Right lobe of liver (tissue), 6 donors: ENCODE results near the gene MSH3. TPM values are rescaled to one million over a fixed set of nuclear protein-coding genes. Genes with fewer than 3 reads are reported as not detected.

ENCODE experiments used
- ATAC-seq, 4 donors: fragments of 200-7000 bp; cut with Tn5 transposase; one replicate each; pipeline ENCODE4 v1.9.1; 2020; ENCODE audit warnings: mild to moderate bottlenecking in 4 of 4, moderate library complexity in 4 of 4
- DNase-seq, 3 donors: peaks; one replicate each; pipeline ENCODE4 v3.0.0-alpha.2; 2020
- H3K27ac ChIP-seq, 3 donors: fragments of 200-600 bp; one replicate each; pipeline ENCODE4 v1.8.0; 2022
- H3K27me3 ChIP-seq, 2 donors: fragments of 200-600 bp; one replicate each; pipeline ENCODE4 v1.8.0; 2022
- H3K36me3 ChIP-seq, 4 donors: fragments of 200-600 bp; sonication (generic) in 1 of 4; one replicate each; pipeline versions ENCODE4 v1.5.1 to v1.8.0; 2017 to 2022; ENCODE audit warnings: control low read depth in 1 of 4
- H3K4me1 ChIP-seq, 4 donors: fragments of 200-600 bp; sonication (generic) in 1 of 4; one replicate each; pipeline versions ENCODE4 v1.5.1 to v1.8.0; 2017 to 2022; ENCODE audit warnings: control low read depth in 1 of 4
- H3K4me3 ChIP-seq, 3 donors: fragments of 200-600 bp; one replicate each; pipeline ENCODE4 v1.8.0; 2022
- H3K9me3 ChIP-seq, 4 donors: fragments of 200-600 bp; sonication (generic) in 1 of 4; one replicate each; pipeline versions ENCODE4 v1.5.1 to v1.8.0; 2017 to 2022; ENCODE audit warnings: control low read depth in 1 of 4
- CTCF ChIP-seq, 4 donors: fragments of 200-600 bp in 3 of 4; fragments of 450-650 bp in 1 of 4; IDR thresholded peaks; one replicate each; pipeline versions ENCODE4 v1.5.1 to v1.8.0; 2016 to 2022; ENCODE audit warnings: antibody characterized with exemption in 4 of 4, mild to moderate bottlenecking in 2 of 4
- POLR2A ChIP-seq: fragments of 450-650 bp; IDR thresholded peaks from one replicate; pipeline ENCODE4 v1.6.1; 2017; ENCODE audit warnings: antibody characterized with exemption, mild to moderate bottlenecking
- whole genome bisulfite sequencing: methylation state at CpG from one replicate; pipeline ENCODE4 v1.1.6; 2018; ENCODE audit warnings: low coverage, low lambda C conversion rate; ENCODE audit not compliant: insufficient coverage; ENCODE audit errors: missing lambda C conversion rate; 5-methylcytosine and 5-hydroxymethylcytosine counted together
- intact Hi-C, 2 donors: fragments of 100-400 bp; cut with DNase I; formaldehyde crosslinking; loops; one replicate each; pipeline versions ENCODE4 v1.11.2 to v1.14.1; 2022
- total RNA-seq, 6 experiments: library from RNA; depleted of rRNA in 2 of 6; stranded (reverse); fragments of >200 nt in 2 of 6; fragmentation: NEBNext Ultra II Directional in 3 of 6; extraction: Animal tissue kit (Norgen Biotek cat#: 25700) in 3 of 6; gene quantifications; one replicate each; pipeline versions ENCODE4 v1.1.0 to v1.2.4, GENCODE V29; 2016 to 2023
- donor health status: DM: no; HTN: yes; CAD: no.
- donor health status: DM: no; HTN: no; CAD: no.
- donor health status: DM: no; HTN: no; CAD: no.
- donor health status: DM: no; HTN: yes; CAD: no.
- donor health status: DM: no; HTN: yes; CAD: no.

The MSH3 gene
- total RNA-seq, 6 experiments from 2014 or later, result 7.8 to 13.1 (median 10.8) TPM

- intact Hi-C loops, result no loop called here
- no peak for DNase-seq
- H3K4me1 ChIP-seq, result peaks cover 0 to 11% (median 0%) of the 10 kb centered on the region in 4 donors
- peaks cover 0 to 15% (median 5%) of the 10 kb centered on the region in 4 donors for H3K36me3 ChIP-seq
- TF ChIP-seq CTCF (IDR thresholded peaks at IDR 0.05), result no peak
- no peak for TF ChIP-seq POLR2A
- no peak overlapping the region for H3K27ac ChIP-seq
- H3K4me3 ChIP-seq, result no peak overlapping the region
- ATAC-seq, result no peak
- WGBS, result 92% methylated on average over 5 of the region's 5 CpGs
- H3K9me3 ChIP-seq, result no peaks in the 10 kb centered on the region
- no peaks in the 10 kb centered on the region for H3K27me3 ChIP-seq
Measured at GRCh38 chr5:80797428-80798024, 143.1 kb downstream of the MSH3 start.

GRCh38 chr5:80798166-80798565, 143.7 kb downstream of the MSH3 start:
- WGBS, result 38% methylated on average over 1 of the region's 1 CpG
- Histone ChIP-seq H3K36me3 (peaks cover 0 to 8% (median 3%) of the 10 kb centered on the region in 4 donors), H3K4me3 (no peak overlapping the region), H3K27me3 (no peaks in the 10 kb centered on the region), H3K4me1 (peaks cover 0 to 11% (median 0%) of the 10 kb centered on the region in 4 donors), H3K9me3 (no peaks in the 10 kb centered on the region), H3K27ac (no peak overlapping the region)
- intact Hi-C loops, result no loop called here
- no peak for TF ChIP-seq POLR2A
- peak; percentile 22 to 71 (median 39) for ATAC-seq
- no peak for DNase-seq

- Histone ChIP-seq H3K36me3 (peaks cover 0 to 6% (median 1%) of the 10 kb centered on the region in 4 donors), H3K4me3 (no peak overlapping the region), H3K27ac (no peak overlapping the region), H3K27me3 (no peaks in the 10 kb centered on the region), H3K9me3 (no peaks in the 10 kb centered on the region), H3K4me1 (peaks cover 0 to 11% (median 0%) of the 10 kb centered on the region in 4 donors)
- no peak for DNase-seq
- intact Hi-C loops, result no loop called here
- peak; percentile 56 to 87 (median 74) for ATAC-seq
- no peak for TF ChIP-seq CTCF (IDR thresholded peaks at IDR 0.05)
- TF ChIP-seq POLR2A, result no peak
Measured at GRCh38 chr5:80798633-80799032, 144.2 kb downstream of the MSH3 start.

- H3K4me3 ChIP-seq, result no peak overlapping the region
- no peak overlapping the region for H3K27ac ChIP-seq
- no peaks in the 10 kb centered on the region for H3K27me3 ChIP-seq
- no peak for TF ChIP-seq POLR2A
- TF ChIP-seq CTCF (IDR thresholded peaks at IDR 0.05), result no peak
- peaks cover 0 to 6% (median 0%) of the 10 kb centered on the region in 4 donors for H3K36me3 ChIP-seq
- ATAC-seq (no peak), DNase-seq (no peak)
- WGBS, result 82% methylated on average over 4 of the region's 4 CpGs
- peaks cover 0 to 11% (median 0%) of the 10 kb centered on the region in 4 donors for H3K4me1 ChIP-seq
- H3K9me3 ChIP-seq, result no peaks in the 10 kb centered on the region
- intact Hi-C loops, result no loop called here
Measured at GRCh38 chr5:80799041-80799440, 144.6 kb downstream of the MSH3 start.

- H3K4me1 ChIP-seq, result peaks cover 0 to 11% (median 0%) of the 10 kb centered on the region in 4 donors
- intact Hi-C loops, result no loop called here
- H3K27me3 ChIP-seq, result no peaks in the 10 kb centered on the region
- no peak overlapping the region for H3K4me3 ChIP-seq
- H3K36me3 ChIP-seq, result peaks cover 0 to 1% (median 0%) of the 10 kb centered on the region in 4 donors
- no peaks in the 10 kb centered on the region for H3K9me3 ChIP-seq
- H3K27ac ChIP-seq, result no peak overlapping the region
- ATAC-seq, result no peak
- DNase-seq, result no peak
- 100% methylated on average over 2 of the region's 2 CpGs for WGBS
- no peak for TF ChIP-seq POLR2A
- TF ChIP-seq CTCF (IDR thresholded peaks at IDR 0.05), result no peak
Measured at GRCh38 chr5:80799573-80799972, 145.1 kb downstream of the MSH3 start.
